Activated CD4-positive, CD25-positive, alpha-beta regulatory T cell (primary cell): ENCODE data around the gene RABAC1.

Experiments
- DNase-seq, 4 experiments: peaks; one replicate each; lab custom pipeline; 2025; lab: John Stamatoyannopoulos, UW

The RABAC1 gene

DNA sequence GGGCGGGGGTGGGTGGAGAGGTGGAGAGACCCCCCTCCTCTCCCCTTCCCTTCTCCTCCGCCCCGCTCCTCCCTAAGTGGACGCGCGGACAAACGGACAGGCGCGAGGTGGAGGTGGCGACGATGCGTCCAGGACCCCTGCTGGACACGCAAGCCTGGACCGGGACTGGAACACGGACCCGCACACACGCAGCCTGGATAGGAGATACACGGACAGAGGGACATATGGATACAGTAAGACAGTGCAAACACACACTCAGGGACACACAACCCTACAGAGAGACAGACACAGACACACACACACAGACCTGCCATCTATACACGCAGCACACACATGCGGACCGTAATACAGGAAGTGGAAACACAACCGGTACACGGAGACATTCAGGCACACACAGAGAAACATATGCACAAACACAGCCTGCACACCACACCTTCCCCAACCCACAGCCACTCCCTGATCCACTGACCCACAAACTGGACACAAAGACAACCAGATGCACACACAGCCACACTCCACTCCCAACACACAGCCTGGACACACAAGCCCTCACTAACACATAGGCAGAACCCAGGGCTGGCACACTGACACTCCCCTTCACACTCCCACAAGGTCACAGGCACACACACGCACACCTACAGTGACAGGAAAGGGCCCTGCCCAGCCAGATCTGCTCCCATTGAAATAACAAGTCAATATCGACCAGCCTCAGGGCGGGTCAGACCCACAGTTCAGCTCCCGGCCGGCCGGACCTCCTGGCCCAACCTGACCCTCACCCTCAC lies 30.2 kb downstream of the RABAC1 start:
- DNase-seq = no peak

DNA sequence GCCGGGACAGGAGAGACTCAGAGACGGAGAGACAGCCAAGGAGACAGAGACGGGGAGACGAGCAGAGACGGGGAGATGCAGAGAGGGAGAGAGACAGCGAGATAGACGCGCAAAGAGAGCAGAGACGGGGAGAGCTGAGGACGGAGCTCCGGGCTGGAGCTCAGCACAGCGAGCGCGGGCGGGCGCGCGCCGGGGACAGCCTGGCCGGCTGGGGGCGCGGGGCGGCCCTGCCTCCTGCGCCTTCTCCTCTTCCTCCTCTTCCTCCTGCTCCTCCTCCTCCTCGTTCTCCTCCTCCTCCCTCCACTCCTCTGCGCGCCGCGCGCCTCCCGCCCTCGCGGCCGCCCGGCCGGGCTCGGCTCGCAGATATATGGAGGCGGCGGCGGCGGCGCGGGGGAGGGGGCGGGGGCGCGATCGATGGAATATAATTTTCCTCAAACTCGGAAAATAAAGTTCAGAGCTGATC lies 30.9 kb downstream of the RABAC1 start, which contains the start of gene ERFL:
ERFL (minus strand) TSS at position 229 of the 463 bp plus-strand sequence. CDS start 15,530 bp downstream, outside the sequence.
- no peak for DNase-seq

DNA sequence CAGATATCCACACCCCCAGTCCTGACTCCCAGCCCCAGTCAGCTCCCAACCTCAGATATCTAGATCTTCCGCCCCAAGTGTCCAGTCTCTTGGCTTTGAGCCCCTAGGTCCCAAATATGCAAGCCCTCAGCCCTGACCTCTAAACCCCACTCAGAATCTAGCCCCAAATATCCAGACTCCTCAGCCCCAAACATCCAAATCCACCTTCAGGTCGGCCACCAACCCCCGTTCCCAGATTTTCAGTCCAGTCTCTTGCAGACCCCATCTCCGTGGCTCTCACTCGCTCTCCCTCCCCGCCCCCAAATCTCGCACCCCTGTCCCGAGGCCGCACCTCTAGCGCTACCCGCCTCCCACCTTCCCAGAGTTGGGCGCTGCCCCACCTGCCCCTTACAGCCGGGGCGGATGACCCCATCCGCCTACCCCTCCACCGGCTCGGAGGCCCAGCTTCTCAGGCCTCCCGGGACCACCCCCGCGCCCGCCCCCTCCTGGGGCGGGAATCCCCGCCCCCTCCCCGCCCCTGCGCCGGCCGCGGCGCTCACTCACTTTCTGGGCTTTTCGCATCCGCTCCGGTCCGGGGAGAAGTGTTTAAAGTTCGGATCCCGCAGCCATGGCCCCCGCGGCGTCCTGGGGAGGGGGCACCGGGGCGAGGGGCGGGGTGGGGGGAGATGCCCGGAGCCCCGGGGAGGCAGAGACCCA lies 31.5 kb downstream of the RABAC1 start:
- DNase-seq = no peak

DNA sequence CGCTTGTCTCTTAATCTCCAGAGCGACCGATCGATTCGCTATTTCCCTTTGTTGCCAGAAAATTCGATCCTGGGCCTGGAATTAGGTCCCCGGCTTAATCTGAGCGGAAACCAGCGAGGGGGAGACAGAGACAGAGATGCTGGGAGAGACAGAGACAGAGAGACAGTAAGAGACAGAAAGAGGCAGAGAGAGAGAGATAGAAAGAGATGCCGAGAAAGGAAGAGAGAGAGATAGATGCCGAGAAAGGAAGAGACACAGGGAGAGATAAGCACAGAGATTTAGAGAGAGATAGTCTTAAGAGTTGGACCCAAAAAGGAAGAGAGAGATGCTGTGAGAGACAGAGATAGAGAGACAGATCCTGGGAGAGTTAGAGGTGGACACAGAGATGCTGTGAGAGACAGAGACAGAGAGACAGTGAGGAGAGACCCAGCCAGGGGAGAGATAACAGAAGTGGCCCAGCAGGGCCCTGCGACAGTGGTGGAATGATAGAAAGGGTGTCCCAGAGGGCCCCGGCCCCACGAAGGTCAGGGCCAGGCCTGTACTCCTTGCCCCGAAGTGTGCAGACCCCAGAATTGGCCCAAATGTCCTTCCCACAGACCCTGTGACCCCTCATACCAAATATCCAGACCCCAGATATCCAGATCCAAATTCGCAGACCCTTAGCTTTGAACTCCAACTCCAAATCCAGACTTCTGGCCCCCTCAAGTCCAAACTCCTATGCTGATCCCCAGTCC lies 32.2 kb downstream of the RABAC1 start:
- DNase-seq = no peak

DNA sequence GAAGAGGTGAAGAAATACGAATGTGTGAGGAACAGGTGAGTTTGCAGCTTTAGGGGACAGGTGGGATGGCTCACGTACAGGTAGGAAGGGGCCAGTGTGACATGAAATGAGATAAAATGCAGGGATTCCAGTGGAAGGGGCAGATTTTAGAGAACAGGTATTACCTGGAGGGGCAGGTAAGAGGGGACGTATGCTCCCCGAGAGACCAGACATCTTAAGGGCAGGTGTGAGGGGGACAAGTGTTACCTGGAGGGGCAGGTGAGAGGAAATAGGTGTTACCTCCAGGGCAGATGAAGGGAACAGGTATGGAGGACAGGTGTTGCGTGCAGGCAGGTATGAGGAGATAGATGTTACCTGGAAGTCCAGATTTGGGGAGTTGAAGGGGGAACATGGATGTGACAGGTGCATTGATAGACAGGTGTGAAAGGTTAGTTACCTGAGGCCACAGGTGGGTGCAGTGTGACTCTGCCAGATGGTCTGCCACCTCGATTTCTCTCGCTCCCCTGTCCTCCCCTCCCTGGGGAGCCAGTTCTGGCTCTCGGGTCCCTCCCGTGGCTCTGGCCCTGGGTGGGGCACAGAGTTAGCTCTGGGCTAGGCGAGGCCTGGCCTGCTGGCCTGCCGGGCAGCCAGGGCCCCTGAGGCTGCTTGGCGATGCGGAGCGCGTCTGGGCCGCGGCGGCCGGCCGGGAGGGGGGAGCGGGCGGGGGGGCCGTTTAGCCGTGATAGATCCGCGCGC lies 32.9 kb downstream of the RABAC1 start:
- DNase-seq = no peak

DNA sequence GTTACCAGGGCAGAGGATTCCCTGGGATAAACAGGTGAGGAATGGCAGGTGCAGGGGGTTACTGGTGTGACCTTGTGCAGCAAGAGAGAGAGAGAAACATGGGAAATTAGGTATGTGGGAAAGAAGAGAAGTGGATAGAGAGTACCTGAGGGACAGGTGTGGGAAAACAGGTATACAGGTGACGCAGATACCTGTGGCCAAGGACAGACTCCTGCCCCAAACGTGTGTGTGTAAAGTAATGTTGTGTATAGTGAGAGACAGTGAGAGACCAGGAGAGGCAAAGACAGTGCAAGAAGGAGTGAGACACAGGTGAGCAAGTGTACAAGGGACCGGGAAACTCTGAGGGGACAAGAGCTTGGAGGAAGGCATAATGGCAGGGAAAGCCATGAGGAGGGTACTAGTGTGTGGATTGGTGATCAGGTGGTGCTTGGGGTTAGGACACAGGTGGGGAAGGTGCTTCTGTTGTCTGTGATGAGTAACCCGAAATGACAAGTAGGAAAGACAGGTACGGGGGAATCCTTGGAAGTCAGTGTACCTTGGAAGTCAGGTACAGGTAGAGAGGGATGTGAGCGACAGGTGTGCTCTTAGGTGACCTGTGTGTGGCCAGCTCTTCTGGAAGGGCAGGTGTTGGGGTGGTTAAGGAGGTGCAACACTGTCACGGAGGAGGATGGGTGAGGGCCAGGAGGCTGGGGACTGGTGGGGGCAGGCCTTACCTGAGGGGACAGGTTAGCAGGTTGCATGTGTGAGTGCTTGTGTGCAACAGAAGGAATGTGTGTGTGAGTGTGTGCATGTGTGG lies 33.7 kb downstream of the RABAC1 start:
- DNase-seq = no peak

DNA sequence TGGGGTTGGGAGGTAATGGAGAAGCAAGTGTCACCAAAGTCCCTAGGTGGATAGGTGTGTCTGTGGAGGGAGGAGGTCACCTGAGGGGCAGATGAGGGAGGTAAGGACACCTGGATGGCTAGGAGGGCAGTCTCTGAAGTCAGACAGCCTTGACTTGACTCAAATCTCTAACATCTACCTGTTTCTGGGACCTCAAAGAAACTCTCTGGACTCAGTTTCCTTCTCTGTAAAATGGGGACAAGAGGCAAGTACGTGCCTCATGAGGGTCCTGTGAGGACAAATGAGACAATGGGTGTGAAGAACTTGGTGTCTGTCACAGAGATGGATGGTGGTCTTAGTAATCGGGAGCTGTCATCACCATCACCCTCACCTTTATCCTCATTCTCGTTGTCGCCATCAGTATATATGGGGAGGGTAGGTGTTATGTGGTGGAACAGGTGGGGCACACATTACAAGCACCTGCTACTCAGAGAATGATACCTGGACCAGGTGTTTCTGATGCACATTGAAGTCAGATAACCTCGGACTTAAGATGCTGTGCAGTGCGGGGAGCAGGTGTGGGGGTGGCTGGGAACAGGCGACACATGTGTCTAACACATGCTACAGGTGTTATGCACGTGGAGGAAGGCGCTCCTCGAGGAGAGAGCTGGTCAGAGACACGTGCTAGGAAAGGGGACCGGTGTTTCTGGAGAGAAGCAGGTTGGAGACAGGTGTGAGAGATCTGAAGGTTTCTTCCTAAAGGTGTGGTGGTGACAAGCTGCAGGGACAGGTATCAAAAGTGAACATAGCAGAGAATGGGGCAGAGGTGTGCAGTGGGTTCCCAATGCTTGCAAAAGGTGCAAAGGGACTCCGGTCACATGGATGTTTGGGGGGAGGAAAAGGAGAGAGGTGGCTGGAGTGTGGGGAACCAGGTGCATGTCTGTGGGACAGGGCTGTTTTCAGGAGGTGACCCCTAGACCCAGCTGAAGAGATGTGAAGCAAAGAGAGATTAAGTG lies 34.7 kb downstream of the RABAC1 start:
- DNase-seq = no peak

DNA sequence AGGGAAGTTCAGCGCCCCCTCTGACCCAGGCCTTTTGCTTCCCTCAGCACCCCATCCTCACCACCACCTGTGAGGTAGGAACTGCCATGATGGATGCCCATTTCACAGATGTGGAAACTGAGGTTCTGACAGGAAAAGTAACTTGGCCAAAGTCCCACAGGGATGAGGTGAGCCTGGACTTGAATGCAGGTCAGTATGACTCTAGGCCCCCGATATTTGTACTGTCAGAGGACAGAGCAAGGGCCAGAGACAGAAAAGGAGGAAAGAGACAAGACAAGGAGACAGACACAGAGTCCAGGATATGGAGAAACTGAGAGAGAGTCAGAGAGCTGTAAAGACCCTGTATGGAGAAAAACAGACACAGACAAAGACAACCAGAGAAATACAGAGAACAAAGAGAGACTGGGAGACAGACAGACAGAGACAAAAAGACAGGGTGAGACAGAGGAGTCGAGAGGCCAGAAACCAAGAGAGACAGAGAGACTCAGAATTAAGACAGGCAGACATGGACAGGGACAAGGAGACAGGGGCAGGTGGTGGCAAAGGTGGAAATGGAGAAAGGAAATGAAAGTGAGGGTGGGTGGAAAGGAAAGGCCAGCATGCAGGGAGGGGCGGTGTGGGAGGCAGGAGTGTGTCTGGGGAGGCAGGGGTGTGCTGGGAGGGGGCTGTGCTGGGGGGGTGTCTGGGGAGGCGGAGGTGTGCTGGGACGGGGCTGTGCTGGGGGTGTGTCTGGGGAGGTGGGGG lies 35.9 kb downstream of the RABAC1 start:
- no peak for DNase-seq

DNA sequence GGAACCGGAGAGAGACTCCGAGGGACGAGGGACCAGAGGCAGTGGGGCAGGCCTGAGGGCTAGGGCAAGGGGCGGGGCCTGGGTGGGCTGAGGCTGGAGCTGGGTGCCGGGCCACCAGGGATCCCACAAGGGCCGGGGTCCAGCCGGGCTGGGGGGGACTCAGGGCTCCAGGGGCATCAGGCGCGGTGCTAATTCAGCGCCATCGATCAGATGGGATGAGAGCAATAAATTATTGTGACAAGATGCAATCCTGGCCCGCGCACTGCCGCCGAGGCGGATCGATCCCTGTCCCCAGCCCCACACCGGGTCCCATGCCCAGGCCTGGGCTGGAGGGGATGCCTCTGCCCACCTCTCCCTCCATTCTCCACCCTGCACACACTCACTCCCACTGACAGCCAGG lies 36.5 kb downstream of the RABAC1 start:
- DNase-seq = no peak

DNA sequence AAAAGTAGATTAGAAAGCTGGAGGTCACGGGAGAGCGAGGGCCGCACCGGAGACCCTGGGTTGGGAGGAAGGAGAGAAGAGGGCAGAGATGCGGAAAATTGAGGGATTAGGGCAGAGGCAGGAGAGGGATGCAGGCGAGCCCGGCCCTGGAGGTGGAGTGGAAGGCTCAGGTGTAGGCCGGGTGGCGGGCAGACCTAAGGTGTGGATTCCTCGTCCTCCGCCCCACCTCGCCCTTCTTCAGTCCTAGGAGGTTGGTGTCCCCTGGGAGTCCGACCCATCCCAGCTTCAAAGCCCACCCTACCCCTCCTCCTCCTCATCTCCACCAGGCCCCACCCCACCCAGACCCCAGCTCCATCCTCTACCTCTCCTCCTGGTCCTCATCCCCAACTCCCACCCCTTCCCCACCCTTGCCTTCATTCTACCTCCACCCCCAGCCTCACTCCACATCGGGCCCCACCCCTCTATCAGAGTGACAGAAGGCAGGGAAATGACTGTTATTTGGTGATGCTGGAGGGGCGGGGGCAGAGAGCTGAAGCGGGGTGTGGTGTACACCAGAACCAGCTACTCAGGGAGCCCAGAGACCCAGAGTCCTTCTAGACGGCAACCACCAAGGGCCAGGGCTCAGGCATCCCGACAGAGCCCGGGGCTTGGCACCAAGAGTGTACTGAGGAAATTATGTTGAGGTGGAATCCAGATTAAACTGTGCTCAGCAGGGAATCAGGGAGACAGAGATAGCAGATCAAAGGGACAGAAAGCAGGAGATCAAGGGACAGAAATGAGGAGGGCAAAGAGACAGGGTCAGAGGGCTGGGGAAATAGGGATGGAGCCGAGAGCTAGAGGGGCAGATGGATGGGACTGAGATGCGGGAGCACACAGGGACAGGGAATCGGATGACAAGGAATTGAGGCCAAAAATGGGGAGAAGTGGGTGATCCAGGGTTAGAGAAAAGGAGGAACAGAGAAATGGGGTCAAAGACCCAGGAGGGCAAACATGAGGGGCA lies 37.2 kb downstream of the RABAC1 start:
- no peak for DNase-seq

DNA sequence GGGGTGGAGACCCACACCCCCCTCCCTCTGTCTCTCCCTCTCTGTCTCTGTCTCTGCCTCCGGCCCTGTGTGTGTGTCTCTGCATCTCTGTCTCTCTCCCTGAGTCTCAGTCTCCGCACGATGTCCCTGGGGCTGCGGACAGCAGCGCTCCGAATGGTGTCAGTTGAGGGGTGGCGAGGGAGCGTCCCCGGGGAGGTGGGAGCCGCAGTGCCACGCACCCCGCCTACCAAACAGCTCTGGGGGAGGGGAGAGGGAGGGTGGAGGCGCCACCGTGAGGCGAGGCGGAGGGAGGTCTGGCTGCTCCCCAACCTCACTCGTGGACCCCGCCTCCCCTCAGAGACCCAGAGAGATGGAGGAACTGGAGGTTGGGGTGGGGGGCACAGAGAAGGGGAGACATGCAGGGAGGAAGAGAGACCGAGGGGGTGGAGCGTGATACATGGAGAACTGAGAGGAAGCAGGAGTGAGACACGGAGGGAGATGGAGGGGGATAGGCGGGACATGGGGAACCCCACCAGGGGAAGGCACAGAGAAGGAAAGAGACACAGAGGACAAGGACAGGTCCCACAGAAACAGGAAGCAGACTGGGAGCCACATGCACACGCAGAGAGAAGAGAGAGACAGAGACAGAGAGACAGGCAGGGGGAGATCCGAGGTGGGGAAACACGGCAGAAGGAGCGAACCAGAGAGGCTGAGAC lies 38.1 kb downstream of the RABAC1 start:
- no peak for DNase-seq

DNA sequence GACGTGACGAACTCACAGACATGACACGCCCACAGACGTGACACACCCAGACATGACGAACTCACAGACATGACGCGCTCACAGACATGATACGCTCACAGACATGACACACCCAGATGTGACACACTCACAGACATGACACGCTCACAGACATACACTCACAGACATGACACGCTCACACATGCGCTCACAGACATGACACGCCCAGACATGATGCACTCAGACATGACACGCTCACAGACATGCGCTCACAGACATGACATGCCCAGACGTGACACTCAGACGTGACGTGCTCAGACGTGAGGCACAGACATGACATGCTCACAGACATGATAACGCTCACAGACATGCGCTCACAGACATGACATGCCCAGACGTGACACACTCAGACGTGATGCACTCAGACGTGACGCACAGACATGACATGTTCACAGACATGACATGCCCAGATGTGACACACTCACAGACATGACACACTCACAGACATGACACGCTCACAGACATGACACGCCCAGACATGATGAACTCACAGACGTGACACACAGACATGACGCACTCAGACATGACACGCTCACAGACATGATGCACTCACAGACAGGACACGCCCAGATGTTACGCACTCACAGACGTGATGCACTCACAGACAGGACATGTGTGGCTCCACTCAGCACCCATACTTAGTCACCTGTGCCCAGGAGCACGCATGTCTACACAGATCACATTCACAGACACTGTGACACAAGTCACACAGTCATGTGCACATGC lies 39.0 kb downstream of the RABAC1 start:
- no peak for DNase-seq

DNA sequence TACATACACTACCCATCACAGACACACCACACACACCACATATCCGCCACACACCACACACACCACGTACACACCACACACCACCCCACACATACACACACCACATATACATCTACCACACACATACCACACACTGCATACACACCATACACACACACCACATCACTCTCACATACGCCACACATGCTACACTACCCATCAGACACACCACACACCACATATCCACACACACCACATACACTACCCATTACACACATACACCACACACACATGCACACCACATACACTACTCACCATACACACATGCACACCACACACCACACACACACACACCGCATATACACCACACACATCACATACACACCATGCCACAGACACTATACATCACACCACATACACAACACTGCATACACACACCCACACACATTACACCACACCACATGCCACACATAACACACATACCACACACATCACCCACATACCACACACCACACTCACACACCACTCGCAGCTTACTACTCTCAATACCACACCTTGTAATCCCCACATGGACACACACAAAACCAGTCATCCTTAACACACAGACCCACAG lies 40.4 kb downstream of the RABAC1 start:
- DNase-seq = no peak

DNA sequence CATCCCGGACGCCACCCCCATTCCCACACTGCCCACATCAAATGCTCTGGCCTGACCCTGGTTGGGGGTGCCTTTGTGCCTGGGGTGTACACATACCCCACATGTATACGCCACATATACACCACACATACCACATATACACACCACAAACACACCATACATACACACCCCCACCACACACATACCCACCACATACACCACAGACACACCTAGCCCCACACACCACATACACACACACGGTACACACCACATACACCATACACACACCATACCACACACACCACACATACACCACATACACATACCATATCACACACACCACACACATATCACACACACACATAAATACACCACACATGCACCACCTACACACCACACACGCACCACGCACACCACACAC lies 41.0 kb downstream of the RABAC1 start:
- no peak for DNase-seq

DNA sequence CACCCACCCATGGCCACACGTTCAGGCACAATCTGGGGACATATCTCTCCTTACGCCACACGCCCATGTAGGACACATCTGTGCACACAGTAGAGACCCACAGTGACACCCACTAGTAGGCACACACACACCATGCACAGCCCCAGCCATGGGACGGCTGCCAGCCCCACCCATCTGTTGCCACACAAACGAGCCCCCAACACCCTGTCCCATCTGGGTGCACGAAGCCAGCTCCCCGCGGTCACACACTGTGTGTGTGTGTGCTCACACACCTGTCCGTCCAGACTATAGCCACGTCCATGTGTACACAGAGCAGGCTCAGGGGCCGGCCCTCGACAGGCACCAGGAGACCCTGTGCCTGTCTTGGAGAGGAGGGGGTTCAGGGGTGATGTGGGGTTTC lies 41.4 kb downstream of the RABAC1 start:
- DNase-seq = no peak

DNA sequence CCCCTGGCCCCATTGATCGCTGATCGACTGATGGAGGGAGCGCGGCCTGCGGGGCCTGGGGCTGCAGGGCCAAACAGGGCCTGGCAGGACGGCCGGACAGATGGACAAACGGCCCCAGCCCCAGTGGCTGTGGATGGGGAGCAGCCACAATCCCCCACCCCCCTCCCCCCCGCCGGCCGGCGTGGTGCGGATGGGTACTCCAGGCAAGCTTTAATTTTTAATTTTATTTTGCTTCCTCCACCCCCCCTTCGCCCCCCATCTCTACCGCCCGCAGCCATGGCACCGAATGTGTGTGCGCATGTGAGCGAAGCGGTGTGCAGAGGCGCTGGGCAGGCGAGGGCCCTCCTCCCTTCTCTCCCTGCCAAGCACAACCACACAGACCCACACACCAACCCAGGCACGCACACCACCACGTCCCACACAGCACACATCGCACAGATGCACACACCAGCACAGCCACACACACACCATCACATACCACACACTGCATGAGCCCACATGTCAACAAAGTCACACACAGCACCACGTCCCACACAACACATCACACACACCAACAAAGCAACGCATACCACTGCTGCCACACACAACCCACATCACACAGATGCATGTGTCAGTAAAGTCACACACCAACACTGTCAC lies 43.2 kb downstream of the RABAC1 start:
- no peak for DNase-seq
